GM18526 (cell line): ENCODE data around the gene HHIP.

Experiments
- POLR2A ChIP-seq: IDR thresholded peaks from 3 replicates; pipeline ENCODE4 v1.6.1; 2011; ENCODE audit not compliant: insufficient read length; ENCODE audit errors: extremely low read depth

The HHIP gene

GRCh38 chr4:144750348-144750747 lies 104.4 kb downstream of the HHIP start:
- TF ChIP-seq POLR2A, result no peak

DNA sequence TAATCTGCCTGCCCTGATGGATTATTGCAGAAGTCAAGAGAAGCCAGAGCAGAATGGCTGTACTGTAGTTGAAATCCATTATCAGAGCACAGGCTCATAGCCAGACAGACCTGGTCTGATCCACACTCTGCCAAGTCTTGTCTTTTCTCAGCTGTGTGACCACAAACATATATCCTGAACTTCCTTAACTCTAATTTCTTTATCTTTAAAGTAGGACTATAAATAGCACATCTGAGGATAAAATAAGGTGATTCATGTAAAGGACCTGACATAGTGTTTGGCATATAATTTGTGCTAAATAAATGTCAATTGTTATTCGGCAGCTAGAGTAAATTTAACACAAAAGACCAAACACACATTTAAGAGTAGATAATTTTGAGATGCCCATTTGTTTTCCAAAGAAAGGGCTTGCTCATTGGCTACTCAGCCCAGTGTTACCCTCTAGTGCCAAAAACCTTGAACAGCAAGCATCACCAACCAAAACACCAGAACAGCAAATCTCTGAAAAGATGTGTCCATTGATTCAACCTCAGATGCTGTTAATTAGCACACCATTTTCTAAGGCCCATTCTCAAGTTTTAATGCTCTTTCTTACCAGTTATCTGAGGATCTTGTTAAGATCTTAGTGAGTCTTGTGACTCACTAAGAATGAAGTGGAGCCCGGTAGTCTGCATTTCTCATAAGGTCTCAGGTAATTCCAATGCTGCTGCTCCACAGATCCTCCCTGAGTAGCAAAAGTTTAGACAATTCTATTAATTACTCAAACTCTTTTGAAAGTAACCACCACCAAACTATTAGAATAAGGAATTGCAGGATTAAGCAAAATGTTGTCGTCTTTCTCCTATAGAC lies 108.8 kb downstream of the HHIP start:
- no peak for TF ChIP-seq POLR2A

- TF ChIP-seq POLR2A, result no peak
These were observed 112.0 kb downstream of the HHIP start for GRCh38 chr4:144757969-144758368.

- no peak for TF ChIP-seq POLR2A
These were observed 132.4 kb downstream of the HHIP start for GRCh38 chr4:144778364-144778763.

GRCh38 chr4:144782345-144782744 lies 136.4 kb downstream of the HHIP start:
- no peak for TF ChIP-seq POLR2A

- no peak for TF ChIP-seq POLR2A
These were observed 140.0 kb downstream of the HHIP start for GRCh38 chr4:144785961-144786360.

GRCh38 chr4:144787365-144788258 lies 141.7 kb downstream of the HHIP start:
- no peak for TF ChIP-seq POLR2A

- no peak for TF ChIP-seq POLR2A
These were observed 142.5 kb downstream of the HHIP start for GRCh38 chr4:144788469-144788868.
